ENCODE data around the gene RPL6.
"Not testable (repeated sequence)": the region's sequence is repeated elsewhere in the genome, so short reads cannot be mapped to it uniquely, and the experiment has no call there.

Gene RPL6

GRCh38 chr12:112409064-112409905 lies at the start of gene RPL6:
Gene RPL6 (minus strand): TSS chr12:112409605. CDS start chr12:112408656, 949 bp downstream.
- DNase-seq (ENCODE audit: low read depth in 1 of 2, low spot score in 1 of 2), result peak; percentile 37 to 55

GRCh38 chr12:112458751-112459150 lies 49.3 kb upstream of the RPL6 start:
- DNase-seq (ENCODE audit: low read depth in 1 of 2, low spot score in 1 of 2), result no peak

- no peak for DNase-seq (ENCODE audit: low read depth in 1 of 2, low spot score in 1 of 2)
These were observed 48.9 kb upstream of the RPL6 start for GRCh38 chr12:112458330-112458729.

GRCh38 chr12:112457142-112457541 lies 47.7 kb upstream of the RPL6 start:
- DNase-seq (ENCODE audit: low read depth in 1 of 2, low spot score in 1 of 2), result not testable (repeated sequence)

- no peak for DNase-seq (ENCODE audit: low read depth in 1 of 2, low spot score in 1 of 2)
These were observed 46.6 kb upstream of the RPL6 start for GRCh38 chr12:112456029-112456428.

- DNase-seq (ENCODE audit: low read depth in 1 of 2, low spot score in 1 of 2), result no peak
These were observed 41.3 kb upstream of the RPL6 start for GRCh38 chr12:112450725-112451124.

GRCh38 chr12:112448165-112448564 lies 38.8 kb upstream of the RPL6 start:
- not testable (repeated sequence) for DNase-seq (ENCODE audit: low read depth in 1 of 2, low spot score in 1 of 2)

GRCh38 chr12:112447106-112447505 lies 37.7 kb upstream of the RPL6 start:
- DNase-seq (ENCODE audit: low read depth in 1 of 2, low spot score in 1 of 2), result no peak

- DNase-seq (ENCODE audit: low read depth in 1 of 2, low spot score in 1 of 2), result no peak
These were observed 36.8 kb upstream of the RPL6 start for GRCh38 chr12:112446008-112446725.

- no peak for DNase-seq (ENCODE audit: low read depth in 1 of 2, low spot score in 1 of 2)
These were observed 34.5 kb upstream of the RPL6 start for GRCh38 chr12:112443916-112444315.

GRCh38 chr12:112440653-112441052 lies 31.2 kb upstream of the RPL6 start:
- DNase-seq (ENCODE audit: low read depth in 1 of 2, low spot score in 1 of 2), result not testable (repeated sequence)

- no peak for DNase-seq (ENCODE audit: low read depth in 1 of 2, low spot score in 1 of 2)
These were observed 30.4 kb upstream of the RPL6 start for GRCh38 chr12:112439769-112440168.

- not testable (repeated sequence) for DNase-seq (ENCODE audit: low read depth in 1 of 2, low spot score in 1 of 2)
These were observed 29.2 kb upstream of the RPL6 start for GRCh38 chr12:112438645-112439044.

- no peak for DNase-seq (ENCODE audit: low read depth in 1 of 2, low spot score in 1 of 2)
These were observed 24.1 kb upstream of the RPL6 start for GRCh38 chr12:112433551-112433950.

GRCh38 chr12:112431965-112432364 lies 22.6 kb upstream of the RPL6 start:
- DNase-seq (ENCODE audit: low read depth in 1 of 2, low spot score in 1 of 2), result no peak

GRCh38 chr12:112430929-112431328 lies 21.5 kb upstream of the RPL6 start:
- DNase-seq (ENCODE audit: low read depth in 1 of 2, low spot score in 1 of 2), result no peak

GRCh38 chr12:112427760-112428159 lies 18.4 kb upstream of the RPL6 start:
- DNase-seq (ENCODE audit: low read depth in 1 of 2, low spot score in 1 of 2), result no peak

- no peak for DNase-seq (ENCODE audit: low read depth in 1 of 2, low spot score in 1 of 2)
These were observed 16.4 kb upstream of the RPL6 start for GRCh38 chr12:112425582-112426382.

- DNase-seq (ENCODE audit: low read depth in 1 of 2, low spot score in 1 of 2), result no peak
These were observed 14.7 kb upstream of the RPL6 start for GRCh38 chr12:112424126-112424525.

GRCh38 chr12:112422531-112422930 lies 13.1 kb upstream of the RPL6 start:
- no peak for DNase-seq (ENCODE audit: low read depth in 1 of 2, low spot score in 1 of 2)

GRCh38 chr12:112421363-112421762 lies 12.0 kb upstream of the RPL6 start:
- no peak for DNase-seq (ENCODE audit: low read depth in 1 of 2, low spot score in 1 of 2)

All from stimulated activated CD4-positive, alpha-beta T cell treated with anti-CD3 and anti-CD28 coated beads, Interleukin-15, amount 100 ng/mL, for 1 hour (primary cell).